Brain microvascular endothelial cell (primary cell): Measurements from ENCODE around the gene TCTN3.
A peak's percentile ranks its signal among the peaks of the same experiment; 100 is the strongest.

Experiments used
- DNase-seq: peaks from one replicate; pipeline ENCODE4 v3.0.0-alpha.2; 2020
- H3K27ac ChIP-seq: fragments of 250-450 bp; sonication (Bioruptor Pico); 2 replicates; pipeline ENCODE4 v1.5.1; 2020; ENCODE audit warnings: mild to moderate bottlenecking, moderate library complexity
- H3K27me3 ChIP-seq: fragments of 250-450 bp; sonication (Bioruptor Pico); replicated peaks from 2 replicates; pipeline ENCODE4 v1.5.1; 2020; ENCODE audit warnings: mild to moderate bottlenecking
- H3K36me3 ChIP-seq: fragments of 250-450 bp; sonication (Bioruptor Pico); replicated peaks from 2 replicates; pipeline ENCODE4 v1.5.1; 2020; ENCODE audit warnings: mild to moderate bottlenecking
- H3K4me3 ChIP-seq: 2 replicates; pipeline ENCODE4 v1.5.1; 2011; ENCODE audit warnings: low read depth, mild to moderate bottlenecking, control low read depth, low read length, moderate library complexity
- CTCF ChIP-seq: IDR thresholded peaks from 2 replicates; pipeline ENCODE4 v1.5.1; 2011; ENCODE audit warnings: low read depth, mild to moderate bottlenecking, moderate library complexity, low read length, control low read depth, inconsistent platforms; ENCODE audit errors: missing control alignments
- in situ Hi-C: cut with HindIII; loops from 2 replicates; pipeline ENCODE4 v1.10.0; 2017; ENCODE audit warnings: low sequenced_read_pairs, low pct_ligation_motif_present

Gene TCTN3

GRCh38 chr10:95693071-95693667 lies 558 bp downstream of the TCTN3 start:
- peak overlapping the region; percentile 98 for H3K4me3 ChIP-seq
- no peaks in the 10 kb centered on the region for H3K27me3 ChIP-seq
- DNase-seq: no peak
- peak overlapping the region; percentile 67 for H3K27ac ChIP-seq
- in situ Hi-C loops: loop anchor here (25.0 kb wide), 1 partner anchor 169 kb away; no protein-coding TSS in a partner anchor
- TF ChIP-seq CTCF: no peak
- peaks cover 21% of the 10 kb centered on the region for H3K36me3 ChIP-seq

GRCh38 chr10:95691281-95691680 lies 2.4 kb downstream of the TCTN3 start:
- in situ Hi-C loops: loop anchor here (25.0 kb wide), 1 partner anchor 171 kb away; no protein-coding TSS in a partner anchor
- Histone ChIP-seq H3K27ac (no peak overlapping the region), H3K27me3 (no peaks in the 10 kb centered on the region), H3K36me3 (peaks cover 33% of the 10 kb centered on the region), H3K4me3 (no peak overlapping the region)
- DNase-seq: no peak
- no peak for TF ChIP-seq CTCF

GRCh38 chr10:95688648-95689047 lies 5.1 kb downstream of the TCTN3 start:
- Histone ChIP-seq H3K27me3 (no peaks in the 10 kb centered on the region), H3K27ac (no peak overlapping the region), H3K36me3 (peaks cover 52% of the 10 kb centered on the region), H3K4me3 (no peak overlapping the region)
- peak; percentile 8 for TF ChIP-seq CTCF
- no peak for DNase-seq
- in situ Hi-C loops: loop anchor here (25.0 kb wide), 1 partner anchor 174 kb away; no protein-coding TSS in a partner anchor

- in situ Hi-C loops: loop anchor here (25.0 kb wide), 1 partner anchor 178 kb away; no protein-coding TSS in a partner anchor
- TF ChIP-seq CTCF: no peak
Observed at GRCh38 chr10:95683966-95684365, 9.8 kb downstream of the TCTN3 start.

GRCh38 chr10:95675403-95676116 lies 18.2 kb downstream of the TCTN3 start:
- in situ Hi-C loops: loop anchor here (25.0 kb wide), 1 partner anchor 187 kb away; no protein-coding TSS in a partner anchor
- no peak for DNase-seq
- Histone ChIP-seq H3K27ac (no peak overlapping the region), H3K36me3 (peaks cover 20% of the 10 kb centered on the region), H3K27me3 (no peaks in the 10 kb centered on the region), H3K4me3 (no peak overlapping the region)
- TF ChIP-seq CTCF: no peak

More at GRCh38 chr10:95683966-95684365, 9.8 kb downstream of the TCTN3 start:
- Histone ChIP-seq H3K27me3 (no peaks in the 10 kb centered on the region), H3K4me3 (no peak overlapping the region), H3K27ac (no peak overlapping the region), H3K36me3 (peaks cover 53% of the 10 kb centered on the region)
- no peak for DNase-seq
